Heart left ventricle (tissue), 13 donors: ENCODE results near the gene RPS19.

ENCODE experiments used
- CTCF ChIP-seq, 12 donors: fragments of 200-600 bp; sonication (generic) in 4 of 12; IDR thresholded peaks; one replicate each; pipeline versions ENCODE4 v1.5.0 to v1.8.0; 2018 to 2022; ENCODE audit warnings: antibody characterized with exemption in 12 of 12, mild to moderate bottlenecking in 5 of 12
- POLR2A ChIP-seq, 2 donors: fragments of 450-650 bp; IDR thresholded peaks; one replicate each; pipeline ENCODE4 v1.6.1; 2017; ENCODE audit warnings: antibody characterized with exemption in 2 of 2, mild to moderate bottlenecking in 2 of 2, moderate library complexity in 2 of 2
- donor health status: ischemic (EF 13 %, LVEDD 7.1; RV severe dilation, severe dysfunction).
- donor health status: DM: no; HTN: yes; CAD: no.
- donor health status: DM: no; HTN: no; CAD: no.
- donor health status: ischemic (EF 25% LVEDD 6.9; RV normal size, moderate dysfunction).
- donor health status: ischemic (EF 25% LVEDD 5.7; RV mildly dilated, moderate dysfunction).
- donor health status: ischemic (EF 35%, LVEDD 5.7; RV mildly dilated, moderate dysfunction).
- donor health status: nonischemic (EF 11% LVEDD 7.7; RV severe dilation, severe dysfunction).
- donor health status: DM: yes; HTN: yes; CAD: no.
- donor health status: PGD.
- donor health status: ischemic (EF 29% LVEDD 5.4; RV normal size, mild dysfunction).
- donor health status: nonischemic (EF 23%, LVEDD 6.1; RV moderate dilation, normal function).

- TF ChIP-seq POLR2A (IDR thresholded peaks at IDR 0.05) (no peak), CTCF (IDR thresholded peaks at IDR 0.05) (no peak)
Measured at GRCh38 chr19:41913538-41914423, 53.7 kb downstream of the RPS19 start.
